Neural cell (in vitro differentiated cells): Measurements from ENCODE around the gene DOCK10. TPM values are rescaled to one million over a fixed set of nuclear protein-coding genes. Genes with fewer than 3 reads are reported as not detected.

ENCODE experiments used
- H2AFZ ChIP-seq: fragments of 200-600, 300-800 bp; sonication (generic), shearing (Covaris generic); 2 replicates; pipeline ENCODE4 v1.6.0; 2014; ENCODE audit warnings: low read depth, mild to moderate bottlenecking, antibody characterized with exemption, low read length, moderate library complexity
- H3F3A ChIP-seq: fragments of 200-600 bp; shearing (Covaris generic); 2 replicates; pipeline ENCODE4 v1.6.1; 2016; ENCODE audit warnings: mild to moderate bottlenecking, moderate library complexity, mixed read lengths, antibody characterized with exemption, low read length; ENCODE audit not compliant: insufficient read depth, poor library complexity, severe bottlenecking
- H3K27ac ChIP-seq: fragments of 200-600, 300-800 bp; sonication (generic), shearing (Covaris generic); 2 replicates; pipeline ENCODE4 v1.5.1; 2014; ENCODE audit warnings: mild to moderate bottlenecking, low read length, moderate library complexity
- H3K27me3 ChIP-seq: fragments of 300-800, 200-600 bp; sonication (generic), shearing (Covaris generic); 2 replicates; pipeline ENCODE4 v1.6.0; 2014; ENCODE audit warnings: mild to moderate bottlenecking, low read depth, low read length, moderate library complexity; ENCODE audit not compliant: insufficient read depth
- H3K36me3 ChIP-seq: fragments of 300-800, 200-600 bp; sonication (generic), shearing (Covaris generic); 2 replicates; pipeline ENCODE4 v1.5.1; 2014; ENCODE audit warnings: mild to moderate bottlenecking, antibody characterized with exemption, low read length, moderate library complexity; ENCODE audit not compliant: insufficient read depth
- H3K4me2 ChIP-seq: fragments of 300-800, 200-600 bp; sonication (generic), shearing (Covaris generic); 2 replicates; pipeline ENCODE4 v1.6.0; 2014; ENCODE audit warnings: mild to moderate bottlenecking, low read length
- H3K4me3 ChIP-seq: fragments of 300-800, 200-600 bp; sonication (generic), shearing (Covaris generic); 2 replicates; pipeline ENCODE4 v1.5.1; 2014; ENCODE audit warnings: mild to moderate bottlenecking, low read length, moderate library complexity
- H3K79me2 ChIP-seq: fragments of 200-600 bp; shearing (Covaris generic); replicated peaks from 2 replicates; pipeline ENCODE4 v1.6.0; 2014; ENCODE audit warnings: mild to moderate bottlenecking, low read length, moderate library complexity; ENCODE audit not compliant: insufficient read depth
- H3K9ac ChIP-seq: fragments of 300-800, 200-600 bp; sonication (generic), shearing (Covaris generic); 2 replicates; pipeline ENCODE4 v1.6.1; 2016; ENCODE audit warnings: mild to moderate bottlenecking, low read length, mixed read lengths
- H3K9me2 ChIP-seq: fragments of 200-600 bp; shearing (Covaris generic); 2 replicates; pipeline ENCODE4 v1.6.1; 2016; ENCODE audit warnings: mild to moderate bottlenecking, low read length, mixed read lengths; ENCODE audit not compliant: insufficient read depth
- H3K9me3 ChIP-seq: fragments of 200-600, 300-800 bp; sonication (generic), shearing (Covaris generic); 2 replicates; pipeline ENCODE4 v1.6.1; 2016; ENCODE audit warnings: mild to moderate bottlenecking, mixed run types, low read length, moderate library complexity, mixed read lengths
- H4K20me1 ChIP-seq: fragments of 200-600 bp; shearing (Covaris generic); 2 replicates; pipeline ENCODE4 v1.6.1; 2016; ENCODE audit warnings: mild to moderate bottlenecking, mixed run types; ENCODE audit not compliant: insufficient read depth
- CTCF ChIP-seq: fragments of 450-650 bp; IDR thresholded peaks from 2 replicates; pipeline ENCODE4 v1.5.1; 2014; ENCODE audit warnings: antibody characterized with exemption, mild to moderate bottlenecking, moderate library complexity; ENCODE audit not compliant: poor library complexity, severe bottlenecking
- EP300 ChIP-seq: fragments of 450-650 bp; conservative IDR thresholded peaks from 2 replicates; pipeline ENCODE4 v1.6.1; 2014; ENCODE audit warnings: antibody characterized with exemption, mild to moderate bottlenecking, moderate library complexity; ENCODE audit not compliant: poor library complexity, severe bottlenecking
- EZH2 ChIP-seq: fragments of 200-600, 300-800 bp; shearing (Covaris generic), sonication (generic); IDR thresholded peaks from 2 replicates; pipeline ENCODE4 v1.6.1; 2014; ENCODE audit warnings: antibody characterized with exemption, low read length, borderline replicate concordance, mild to moderate bottlenecking; ENCODE audit not compliant: insufficient read depth, poor library complexity, severe bottlenecking
- MXI1 ChIP-seq: fragments of 450-650 bp; conservative IDR thresholded peaks from 2 replicates; pipeline ENCODE4 v1.6.1; 2014; ENCODE audit warnings: antibody characterized with exemption, mild to moderate bottlenecking; ENCODE audit not compliant: poor library complexity, severe bottlenecking
- POLR2AphosphoS5 ChIP-seq: IDR thresholded peaks from 2 replicates; pipeline ENCODE4 v1.6.1; 2012
- RAD21 ChIP-seq: fragments of 450-650 bp; conservative IDR thresholded peaks from 2 replicates; pipeline ENCODE4 v1.6.1; 2014; ENCODE audit warnings: antibody characterized with exemption, mild to moderate bottlenecking, moderate library complexity
- REST ChIP-seq: IDR thresholded peaks from 2 replicates; pipeline ENCODE4 v1.6.1; 2012; ENCODE audit warnings: borderline replicate concordance
- SMC3 ChIP-seq: fragments of 450-650 bp; conservative IDR thresholded peaks from 2 replicates; pipeline ENCODE4 v1.6.1; 2014; ENCODE audit warnings: antibody characterized with exemption, mild to moderate bottlenecking, moderate library complexity; ENCODE audit not compliant: poor library complexity
- TAF1 ChIP-seq: IDR thresholded peaks from 2 replicates; pipeline ENCODE4 v1.6.1; 2012; ENCODE audit warnings: low read depth
- polyA plus RNA-seq: library from polyadenylated mRNA; depleted of rRNA; stranded (reverse); fragments of >200 nt; gene quantifications from 2 replicates; pipeline ENCODE4 v1.2.3, GENCODE V29; 2014

The DOCK10 gene
- polyA plus RNA-seq, 1 donor from 2014 or later: 0.37 TPM

- H3K36me3 ChIP-seq: no peaks in the 10 kb centered on the region
- no peak overlapping the region for H3K4me3 ChIP-seq
- H3K4me2 ChIP-seq: no peak overlapping the region
- no peaks in the 10 kb centered on the region for H3K27me3 ChIP-seq
- no peak for TF ChIP-seq RAD21
- no peak for TF ChIP-seq SMC3
- no peak for TF ChIP-seq REST
- H3K27ac ChIP-seq: no peak overlapping the region
- H3K79me2 ChIP-seq: no peaks in the 10 kb centered on the region
- no peak overlapping the region for H2AFZ ChIP-seq
- H4K20me1 ChIP-seq: no peaks in the 10 kb centered on the region
- H3K9ac ChIP-seq: no peak overlapping the region
- H3F3A ChIP-seq: no peaks in the 10 kb centered on the region
- no peaks in the 10 kb centered on the region for H3K9me2 ChIP-seq
- no peaks in the 10 kb centered on the region for H3K9me3 ChIP-seq
These were observed 141.1 kb downstream of the DOCK10 start for GRCh38 chr2:224901121-224901676.

GRCh38 chr2:224895377-224895776, 146.9 kb downstream of the DOCK10 start:
- Histone ChIP-seq H3K9ac (no peak overlapping the region), H3K4me2 (no peak overlapping the region), H3K27me3 (no peaks in the 10 kb centered on the region), H4K20me1 (no peaks in the 10 kb centered on the region), H3K27ac (no peak overlapping the region), H3K9me3 (no peaks in the 10 kb centered on the region), H3K4me3 (no peak overlapping the region), H3K36me3 (no peaks in the 10 kb centered on the region), H3K79me2 (no peaks in the 10 kb centered on the region), H3K9me2 (no peaks in the 10 kb centered on the region), H3F3A (no peaks in the 10 kb centered on the region), H2AFZ (no peak overlapping the region)
- no peak for TF ChIP-seq MXI1
- TF ChIP-seq EZH2: no peak
- no peak for TF ChIP-seq TAF1
- no peak for TF ChIP-seq RAD21
- TF ChIP-seq REST: no peak
- no peak for TF ChIP-seq EP300
- TF ChIP-seq SMC3: no peak
- no peak for TF ChIP-seq POLR2AphosphoS5
- no peak for TF ChIP-seq CTCF
